CD14-positive monocyte (primary cell): ENCODE measurements around the gene REC8. TPM values are rescaled to one million over a fixed set of nuclear protein-coding genes. Genes with fewer than 3 reads are reported as not detected.
A peak's percentile ranks its signal among the peaks of the same experiment; 100 is the strongest.

ENCODE experiments used
- DNase-seq, 3 donors: peaks; one replicate each; pipeline ENCODE4 v3.0.0-alpha.2; 2011 to 2022
- H2AFZ ChIP-seq: 2 replicates; pipeline ENCODE4 v1.6.0; 2012; ENCODE audit warnings: mild to moderate bottlenecking, low read depth, low read length, inconsistent platforms; ENCODE audit not compliant: insufficient read depth, poor library complexity, severe bottlenecking
- H3K27ac ChIP-seq, 2 donors: 1 replicate in 1 of 2; 2 replicates in 1 of 2; pipeline ENCODE4 v1.5.1; 2012 to 2013; ENCODE audit warnings: low read length in 2 of 2, control low read depth in 1 of 2, inconsistent platforms in 1 of 2, low read depth in 1 of 2, mild to moderate bottlenecking in 1 of 2
- H3K27me3 ChIP-seq, 2 donors: one replicate each; pipeline versions ENCODE4 v1.6.0 to v1.6.1; 2011 to 2013; ENCODE audit warnings: low read length in 2 of 2; ENCODE audit not compliant: control insufficient read depth in 2 of 2, insufficient read depth in 2 of 2
- H3K36me3 ChIP-seq, 2 donors: replicated peaks in 1 of 2; 1 replicate in 1 of 2; 2 replicates in 1 of 2; pipeline versions ENCODE4 v1.5.1 to v1.6.1; 2012 to 2013; ENCODE audit warnings: low read length in 2 of 2, control low read depth in 1 of 2, inconsistent platforms in 1 of 2, mild to moderate bottlenecking in 1 of 2; ENCODE audit not compliant: insufficient read depth in 2 of 2, control insufficient read depth in 1 of 2
- H3K4me1 ChIP-seq, 2 donors: 1 replicate in 1 of 2; 2 replicates in 1 of 2; pipeline versions ENCODE4 v1.5.1 to v1.6.1; 2012 to 2013; ENCODE audit warnings: low read length in 2 of 2, control low read depth in 1 of 2, inconsistent platforms in 1 of 2, mild to moderate bottlenecking in 1 of 2, moderate library complexity in 1 of 2; ENCODE audit not compliant: insufficient read depth in 2 of 2, control insufficient read depth in 1 of 2
- H3K4me2 ChIP-seq: replicated peaks from 2 replicates; pipeline ENCODE3; 2012; ENCODE audit warnings: low read length, moderate library complexity, mild to moderate bottlenecking; ENCODE audit not compliant: poor library complexity, severe bottlenecking; ENCODE audit errors: extremely low read depth
- H3K4me3 ChIP-seq, 3 experiments: fragments of 200-600 bp in 1 of 3; sonication (generic) in 1 of 3; replicated peaks in 1 of 3; 1 replicate in 2 of 3; 2 replicates in 1 of 3; pipeline ENCODE4 v1.5.1; 2011 to 2013; ENCODE audit warnings: low read length in 3 of 3, mild to moderate bottlenecking in 3 of 3, control low read depth in 2 of 3, low read depth in 2 of 3, inconsistent platforms in 1 of 3, moderate library complexity in 1 of 3
- H3K79me2 ChIP-seq: 2 replicates; pipeline ENCODE4 v1.6.0; 2012; ENCODE audit warnings: mild to moderate bottlenecking, control low read depth, inconsistent platforms, low read length, moderate library complexity; ENCODE audit not compliant: insufficient read depth
- H3K9ac ChIP-seq: 2 replicates; pipeline ENCODE4 v1.6.0; 2017; ENCODE audit warnings: low read length, mild to moderate bottlenecking; ENCODE audit not compliant: insufficient read depth, poor library complexity, severe bottlenecking
- H3K9me3 ChIP-seq, 2 donors: replicated peaks in 1 of 2; 1 replicate in 1 of 2; 2 replicates in 1 of 2; pipeline versions ENCODE4 v1.5.1 to v1.6.1; 2012 to 2013; ENCODE audit warnings: low read length in 2 of 2, control low read depth in 1 of 2; ENCODE audit not compliant: control insufficient read depth in 1 of 2, insufficient read depth in 1 of 2
- H4K20me1 ChIP-seq: 2 replicates; pipeline ENCODE4 v1.6.0; 2012; ENCODE audit warnings: mild to moderate bottlenecking, low read length, control low read depth, moderate library complexity; ENCODE audit not compliant: insufficient read depth
- H3K27ac Mint-ChIP-seq, 7 donors: one replicate each; pipeline ENCODE4 v1.8.0; 2020; ENCODE audit warnings: mild to moderate bottlenecking in 7 of 7, mixed read lengths in 7 of 7, moderate library complexity in 6 of 7, inconsistent platforms in 2 of 7
- H3K27me3 Mint-ChIP-seq, 3 donors: one replicate each; pipeline ENCODE4 v1.8.0; 2021 to 2022; ENCODE audit warnings: low read depth in 3 of 3, mild to moderate bottlenecking in 3 of 3, mixed read lengths in 3 of 3, moderate library complexity in 3 of 3, inconsistent platforms in 1 of 3
- H3K36me3 Mint-ChIP-seq, 2 donors: one replicate each; pipeline ENCODE4 v1.8.0; 2020; ENCODE audit warnings: mixed read lengths in 2 of 2, inconsistent platforms in 1 of 2, mild to moderate bottlenecking in 1 of 2
- H3K4me1 Mint-ChIP-seq: one replicate; pipeline ENCODE4 v1.8.0; 2020; ENCODE audit warnings: mild to moderate bottlenecking, mixed read lengths
- H3K4me3 Mint-ChIP-seq, 2 donors: one replicate each; pipeline ENCODE4 v1.8.0; 2020; ENCODE audit warnings: mild to moderate bottlenecking in 2 of 2, mixed read lengths in 2 of 2, moderate library complexity in 1 of 2
- H3K9me3 Mint-ChIP-seq, 7 donors: one replicate each; pipeline ENCODE4 v1.8.0; 2020 to 2022; ENCODE audit warnings: mixed read lengths in 7 of 7, mild to moderate bottlenecking in 6 of 7, moderate library complexity in 6 of 7, inconsistent platforms in 2 of 7
- CTCF ChIP-seq: fragments of 200-600 bp; IDR thresholded peaks from one replicate; pipeline ENCODE4 v1.8.0; 2022; ENCODE audit warnings: antibody characterized with exemption, mild to moderate bottlenecking
- WGBS: methylation state at CpG from one replicate; pipeline ENCODE4 v1.1.5; 2013; ENCODE audit warnings: missing lambda C conversion rate; ENCODE audit not compliant: insufficient coverage; 5-methylcytosine and 5-hydroxymethylcytosine counted together
- intact Hi-C, 2 donors: fragments of 100-400 bp; cut with micrococcal nuclease; formaldehyde crosslinking; loops; one replicate each; pipeline versions ENCODE4 v1.15.0 to v1.15.1; 2023
- polyA plus RNA-seq, 3 donors: library from polyadenylated mRNA; depleted of rRNA in 1 of 3; unstranded in 2 of 3; stranded (reverse) in 1 of 3; fragments of 300-500 nt in 2 of 3; fragments of >200 nt in 1 of 3; fragmentation: Illumina TruSeq in 2 of 3; gene quantifications; 1 replicate in 2 of 3; 2 replicates in 1 of 3; pipeline ENCODE4 v1.2.3, GENCODE V29; 2012 to 2021

The REC8 gene
- polyA plus RNA-seq, 3 donors: 1.4 to 46.4 (median 2.3) TPM

GRCh38 chr14:24150993-24151392 is 20.9 kb upstream of the REC8 start:
- H3K4me3 ChIP-seq: no peak overlapping the region
- Mint-ChIP-seq H3K27me3 (peaks cover 0 to 2% (median 0%) of the 10 kb centered on the region in 3 donors), H3K36me3 (peaks cover 59 to 73% of the 10 kb centered on the region in 2 donors), H3K4me3 (no peak overlapping the region), H3K4me1 (peaks cover 26% of the 10 kb centered on the region), H3K9me3 (no peaks in the 10 kb centered on the region), H3K27ac (peak overlapping the region in 1 of 7 donors; percentile 50)
- intact Hi-C loops: no loop called here
- no peaks in the 10 kb centered on the region for H3K27me3 ChIP-seq
- peaks cover 14 to 22% of the 10 kb centered on the region in 2 donors for H3K4me1 ChIP-seq
- no peak overlapping the region for H3K27ac ChIP-seq
- no peak for TF ChIP-seq CTCF
- H2AFZ ChIP-seq: no peak overlapping the region
- peaks cover 49% of the 10 kb centered on the region for H4K20me1 ChIP-seq
- peaks cover 53% of the 10 kb centered on the region for H3K79me2 ChIP-seq
- H3K36me3 ChIP-seq: peaks cover 61 to 68% of the 10 kb centered on the region in 2 donors
- peak in 1 of 3 donors; percentile 2 for DNase-seq
- no peak overlapping the region for H3K9ac ChIP-seq
- no peaks in the 10 kb centered on the region for H3K9me3 ChIP-seq
- 94% methylated on average over 8 of the region's 9 CpGs for WGBS
- no peak overlapping the region for H3K4me2 ChIP-seq

GRCh38 chr14:24151404-24152080 is 20.3 kb upstream of the REC8 start:
- Mint-ChIP-seq H3K4me1 (peaks cover 26% of the 10 kb centered on the region), H3K27ac (peak overlapping the region in 2 of 7 donors; percentile 50 to 57), H3K36me3 (peaks cover 60 to 77% of the 10 kb centered on the region in 2 donors), H3K27me3 (peaks cover 0 to 2% (median 0%) of the 10 kb centered on the region in 3 donors), H3K9me3 (no peaks in the 10 kb centered on the region), H3K4me3 (no peak overlapping the region)
- H3K4me2 ChIP-seq: no peak overlapping the region
- H3K9me3 ChIP-seq: no peaks in the 10 kb centered on the region
- no peaks in the 10 kb centered on the region for H3K27me3 ChIP-seq
- H2AFZ ChIP-seq: no peak overlapping the region
- peaks cover 65 to 73% of the 10 kb centered on the region in 2 donors for H3K36me3 ChIP-seq
- peaks cover 45% of the 10 kb centered on the region for H4K20me1 ChIP-seq
- no peak overlapping the region for H3K4me3 ChIP-seq
- DNase-seq: no peak
- peaks cover 12 to 19% of the 10 kb centered on the region in 2 donors for H3K4me1 ChIP-seq
- no peak overlapping the region for H3K27ac ChIP-seq
- no peak for TF ChIP-seq CTCF
- 97% methylated on average over 6 of the region's 16 CpGs for WGBS
- intact Hi-C loops: no loop called here
- no peak overlapping the region for H3K9ac ChIP-seq
- peaks cover 49% of the 10 kb centered on the region for H3K79me2 ChIP-seq
